ENCODE measurements around the gene HGS. TPM values are rescaled to one million over a fixed set of nuclear protein-coding genes. Genes with fewer than 3 reads are reported as not detected.

Gene HGS, protein sequence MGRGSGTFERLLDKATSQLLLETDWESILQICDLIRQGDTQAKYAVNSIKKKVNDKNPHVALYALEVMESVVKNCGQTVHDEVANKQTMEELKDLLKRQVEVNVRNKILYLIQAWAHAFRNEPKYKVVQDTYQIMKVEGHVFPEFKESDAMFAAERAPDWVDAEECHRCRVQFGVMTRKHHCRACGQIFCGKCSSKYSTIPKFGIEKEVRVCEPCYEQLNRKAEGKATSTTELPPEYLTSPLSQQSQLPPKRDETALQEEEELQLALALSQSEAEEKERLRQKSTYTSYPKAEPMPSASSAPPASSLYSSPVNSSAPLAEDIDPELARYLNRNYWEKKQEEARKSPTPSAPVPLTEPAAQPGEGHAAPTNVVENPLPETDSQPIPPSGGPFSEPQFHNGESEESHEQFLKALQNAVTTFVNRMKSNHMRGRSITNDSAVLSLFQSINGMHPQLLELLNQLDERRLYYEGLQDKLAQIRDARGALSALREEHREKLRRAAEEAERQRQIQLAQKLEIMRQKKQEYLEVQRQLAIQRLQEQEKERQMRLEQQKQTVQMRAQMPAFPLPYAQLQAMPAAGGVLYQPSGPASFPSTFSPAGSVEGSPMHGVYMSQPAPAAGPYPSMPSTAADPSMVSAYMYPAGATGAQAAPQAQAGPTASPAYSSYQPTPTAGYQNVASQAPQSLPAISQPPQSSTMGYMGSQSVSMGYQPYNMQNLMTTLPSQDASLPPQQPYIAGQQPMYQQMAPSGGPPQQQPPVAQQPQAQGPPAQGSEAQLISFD
- total RNA-seq (2016; rRNA removed; fragmentation: Illumina TruSeq; extraction: Trizol) (54.1 and 73.3 TPM in 2 replicates), polyA plus RNA-seq (2011; rRNA removed) (78.1 and 85.3 TPM in 2 replicates), polyA minus RNA-seq (2011; rRNA and poly(A)+ RNA removed; ENCODE audit: low replicate concordance) (124 and 132 TPM in 2 replicates), Bru-seq, nascent RNA (percentile 69 among the genes with signal in this experiment), BruChase-seq, experiment 1, labeled RNA remaining after a 6-hour chase (percentile 92 among the genes with signal in this experiment), BruChase-seq, experiment 2, labeled RNA remaining after a 2-hour chase (percentile 85 among the genes with signal in this experiment)
- 23.7 and 25.3 TPM in 2 replicates for total RNA-seq (2016; cell fraction: cytosol; rRNA removed; fragmentation: Illumina TruSeq; extraction: Trizol; ENCODE audit: low read depth)
- 46.3 and 75.5 TPM in 2 replicates for total RNA-seq (2016; cell fraction: insoluble cytoplasmic fraction; rRNA removed; fragmentation: Illumina TruSeq; extraction: Trizol)
- total RNA-seq (2016; cell fraction: membrane; rRNA removed; fragmentation: Illumina TruSeq; extraction: Trizol): 26.2 and 27.2 TPM in 2 replicates
- 61.6 and 70.3 TPM in 2 replicates for total RNA-seq (2016; cell fraction: nucleus; rRNA removed; fragmentation: Illumina TruSeq; extraction: Trizol)
- 23.0 and 37.1 TPM in 2 replicates for polyA plus RNA-seq (2011; cell fraction: cytosol; rRNA removed)
- 599 and 842 TPM in 2 replicates for polyA plus RNA-seq (2011; cell fraction: nucleus; rRNA removed)
- polyA plus RNA-seq (2012): 50.3 and 58.5 TPM in 2 replicates
- polyA plus RNA-seq (2016; cell fraction: cytosol; fragmentation: Illumina TruSeq; extraction: Trizol; ENCODE audit: low read depth): 10.3 and 14.6 TPM in 2 replicates
- 49.0 and 65.5 TPM in 2 replicates for polyA plus RNA-seq (2016; cell fraction: insoluble cytoplasmic fraction; fragmentation: Illumina TruSeq; extraction: Trizol; ENCODE audit: low read depth)
- 20.0 and 26.0 TPM in 2 replicates for polyA plus RNA-seq (2016; cell fraction: membrane; fragmentation: Illumina TruSeq; extraction: Trizol; ENCODE audit: low read depth)
- 239 and 240 TPM in 2 replicates for polyA plus RNA-seq (2016; cell fraction: nucleus; fragmentation: Illumina TruSeq; extraction: Trizol; ENCODE audit: insufficient read depth, low read depth)
- polyA minus RNA-seq (2011; cell fraction: cytosol; rRNA and poly(A)+ RNA removed): 22.8 and 27.9 TPM in 2 replicates
- 76.9 and 79.1 TPM in 2 replicates for polyA minus RNA-seq (2011; cell fraction: nucleus; rRNA and poly(A)+ RNA removed)
- long read RNA-seq, experiment 1, transcript HGS-201 (22 exons, 2,970 nt): major isoform, 35 of 53 reads
- long read RNA-seq, experiment 1, partial matches to known transcripts: 6 of 53 reads
- long read RNA-seq, experiment 1, other reads (novel, unspliced or antisense): 11 of 53 reads
- long read RNA-seq, experiment 2, partial matches to known transcripts: 78 of 144 reads
- long read RNA-seq, experiment 2, other reads (novel, unspliced or antisense): 66 of 144 reads

- in situ Hi-C loops (cut with HindIII; ENCODE audit: extremely low pct_ligation_motif_present, low pct_unique_long_range_greater_than_20kb): no loop called here
- Histone ChIP-seq H3K4me1 (ENCODE audit: insufficient read depth, low read length) (peaks cover 43% of the 10 kb centered on the region), H3K9ac (ENCODE audit: insufficient read depth, low read depth, low read length) (peak within 1 kb of the TSS; percentile 94), H4K20me1 (ENCODE audit: insufficient read depth, low read length) (no peaks in the 10 kb centered on the region), H3K27ac (ENCODE audit: extremely low read length, insufficient read depth, low read length) (peak within 1 kb of the TSS; percentile 68), H3K4me3 (replicated peaks in 1 of 3; ENCODE audit: insufficient read depth in 1 of 3, low read depth in 2 of 3, low read length in 3 of 3) (peak within 1 kb of the TSS; percentile 94 to 99 (median 97)), H2AFZ (ENCODE audit: low read length) (no peak within 1 kb of the TSS), H3K27me3 (ENCODE audit: control insufficient read depth in 1 of 2, insufficient read depth in 2 of 2, low read length in 2 of 2) (no peaks in the 10 kb centered on the region; a peak in 1 of 5 replicates), H3K9me3 (ENCODE audit: low read length) (no peaks in the 10 kb centered on the region), H3K4me2 (ENCODE audit: low read depth, low read length) (peak within 1 kb of the TSS; percentile 94), H3K79me2 (ENCODE audit: insufficient read depth, low read length) (peaks cover 35% of the 10 kb centered on the region), H3K36me3 (replicated peaks in 1 of 2; ENCODE audit: control insufficient read depth in 1 of 2, insufficient read depth in 2 of 2, low read length in 2 of 2) (peaks cover 27 to 36% of the 10 kb centered on the region in 2 experiments; a peak in 4 of 5 replicates)
- BruUV-seq (replicated peaks): no TSS peak
- POLR2A ChIA-PET: interaction anchor here (0.5 to 4.5 kb wide), 26 partner anchors 9 to 1887 kb away, joined by 3 to 124 read pairs (median 4); partner anchors contain the start of genes CBX8, CCDC137, FAAP100 and MCRIP1
- DNase-seq (ENCODE audit: low spot score): peak; percentile 99
- peak; percentile 98 for FAIRE-seq
- WGBS (ENCODE audit: low lambda C conversion rate): 0% methylated on average over 33 of the region's 112 CpGs
- CTCF ChIA-PET (ENCODE audit: low intra/inter-chr PET ratio, low total read pairs): no interaction called here
- intact Hi-C loops (cut with micrococcal nuclease; ENCODE audit: unreplicated experiment): no loop called here
- peak; percentile 92 for ATAC-seq
- no peak for TF ChIP-seq AGO1 (IDR thresholded peaks at IDR 0.05; ENCODE audit: low read depth, low read length, poor library complexity, severe bottlenecking)
- TF ChIP-seq MAX (IDR thresholded peaks at IDR 0.05): peak; percentile 76
- TF ChIP-seq JUNB (CRISPR knock-in tag; IDR thresholded peaks at IDR 0.05; ENCODE audit: borderline replicate concordance): no peak
- no peak; the same call in 1 of the 2 replicates for TF ChIP-seq ZNF274 (CRISPR knock-in tag; IDR thresholded peaks at IDR 0.05)
- peak; percentile 38; the same call in 1 of the 2 replicates for TF ChIP-seq MED1 (CRISPR knock-in tag; IDR thresholded peaks at IDR 0.05)
- no peak for TF ChIP-seq TOE1 (CRISPR knock-in tag; IDR thresholded peaks at IDR 0.05)
- TF ChIP-seq PAX8 (CRISPR knock-in tag; IDR thresholded peaks at IDR 0.05; ENCODE audit: borderline replicate concordance): no peak
- no peak for TF ChIP-seq ZC3H13 (CRISPR knock-in tag; IDR thresholded peaks at IDR 0.05)
- no peak for TF ChIP-seq ZNF660 (CRISPR knock-in tag; IDR thresholded peaks at IDR 0.05; ENCODE audit: borderline replicate concordance, low read depth)
Observed at GRCh38 chr17:81683584-81684441, at the start of gene HGS, which contains the start of gene ARL16. HGS (plus strand) TSS chr17:81684011; CDS start chr17:81684067, 56 bp downstream. ARL16 (minus strand) TSS chr17:81683797; CDS start chr17:81683753, 44 bp downstream.
